Measurements from ENCODE around the gene CP.

- no peak for TF ChIP-seq CTCF (conservative IDR thresholded peaks at IDR 0.05; ENCODE audit: low read length)
- TF ChIP-seq EZH2phosphoT487 (IDR thresholded peaks at IDR 0.05; ENCODE audit: borderline replicate concordance, low read depth, low read length), result no peak
These were observed 75.7 kb downstream of the CP start for GRCh38 chr3:149145974-149146373.
